Measurements from ENCODE around the gene RHOV. TPM values are rescaled to one million over a fixed set of nuclear protein-coding genes. Genes with fewer than 3 reads are reported as not detected.

Gene RHOV
- total RNA-seq, 1 experiment from 2014 or later = 4.2 TPM

DNA sequence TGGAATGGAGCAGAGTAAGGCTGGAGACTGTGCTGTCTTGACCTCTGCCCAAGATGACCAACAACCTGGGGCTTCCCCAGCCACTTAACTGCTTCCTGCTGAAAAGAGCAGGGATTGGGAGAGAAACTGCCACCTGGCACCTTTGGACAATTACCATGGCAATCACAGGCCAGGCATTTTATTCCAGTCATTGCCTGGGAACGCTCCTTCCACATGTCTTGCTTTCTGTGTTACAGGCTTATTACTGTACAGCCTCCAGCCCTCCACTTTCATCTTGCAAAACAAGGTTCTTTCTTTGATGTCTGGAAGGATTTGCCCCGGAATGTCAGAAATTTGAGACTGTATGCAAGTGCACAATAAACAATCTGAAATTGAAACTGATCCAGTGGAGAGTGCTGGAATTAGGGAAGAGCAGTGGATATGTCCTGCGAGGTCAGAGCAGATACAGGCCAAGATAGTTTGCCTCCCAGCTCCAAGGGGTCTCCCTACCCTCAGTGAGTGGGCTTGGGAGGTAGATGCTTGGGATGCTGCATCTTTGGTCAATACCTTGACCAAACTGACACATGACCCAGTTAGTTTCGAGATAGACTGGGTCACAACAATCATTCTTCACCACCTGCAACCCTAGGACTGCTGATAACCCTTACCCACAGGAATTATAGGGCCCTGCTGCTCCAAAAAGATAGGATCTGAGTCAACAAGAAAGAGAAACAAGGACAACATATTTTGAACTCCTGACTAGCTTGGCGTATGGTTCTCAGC lies 48.2 kb downstream of the RHOV start:
- Histone ChIP-seq H3K36me3 (ENCODE audit: control insufficient read depth, insufficient read depth, low read length) (no peaks in the 10 kb centered on the region), H3K4me3 (ENCODE audit: low read depth in 2 of 2, low read length in 2 of 2) (no peak overlapping the region), H3K27me3 (ENCODE audit: control insufficient read depth, insufficient read depth, low read length) (no peaks in the 10 kb centered on the region), H3K27ac (ENCODE audit: low read length) (peak overlapping the region; percentile 53), H3K4me1 (ENCODE audit: control insufficient read depth, insufficient read depth, low read length) (peaks cover 29% of the 10 kb centered on the region), H3K9me3 (ENCODE audit: control insufficient read depth, insufficient read depth, low read depth, low read length) (no peaks in the 10 kb centered on the region)
- POLR2A ChIA-PET = no interaction called here
- intact Hi-C loops (cut with micrococcal nuclease; ENCODE audit: unreplicated experiment) = no loop called here
- CTCF ChIA-PET = no interaction called here
- TF ChIP-seq TCF7L2 (IDR thresholded peaks at IDR 0.05; ENCODE audit: low read depth, low read length) = peak; percentile 94
- TF ChIP-seq REST (IDR thresholded peaks at IDR 0.05; ENCODE audit: insufficient read depth in 1 of 2, low read depth in 2 of 2, low read length in 1 of 2) = no peak
- TF ChIP-seq POLR2AphosphoS5 (IDR thresholded peaks at IDR 0.05; ENCODE audit: low read depth, low read length) = no peak
- in situ Hi-C loops (cut with HindIII; ENCODE audit: low pct_unique_long_range_greater_than_20kb, low sequenced_read_pairs) = no loop called here
- DNase-seq (ENCODE audit: low read depth, low spot score) (no peak), ATAC-seq (peak; percentile 72)
- BruUV-seq (replicated peaks) = no TSS peak

- CTCF ChIA-PET = interaction anchor here (0.7 kb wide), 1 partner anchor 15 kb away, joined by 6 read pairs; no protein-coding TSS in a partner anchor
- DNase-seq (ENCODE audit: low read depth, low spot score) (peak; percentile 24), ATAC-seq (peak; percentile 82)
- in situ Hi-C loops (cut with HindIII; ENCODE audit: low pct_unique_long_range_greater_than_20kb, low sequenced_read_pairs) (no loop called here), intact Hi-C loops (cut with micrococcal nuclease; ENCODE audit: unreplicated experiment) (no loop called here)
- POLR2A ChIA-PET = no interaction called here
- Histone ChIP-seq H3K4me3 (ENCODE audit: low read depth in 2 of 2, low read length in 2 of 2) (no peak overlapping the region), H3K27me3 (ENCODE audit: control insufficient read depth, insufficient read depth, low read length) (no peaks in the 10 kb centered on the region), H3K4me1 (ENCODE audit: control insufficient read depth, insufficient read depth, low read length) (peaks cover 26% of the 10 kb centered on the region), H3K36me3 (ENCODE audit: control insufficient read depth, insufficient read depth, low read length) (no peaks in the 10 kb centered on the region), H3K27ac (ENCODE audit: low read length) (peak overlapping the region; percentile 50), H3K9me3 (ENCODE audit: control insufficient read depth, insufficient read depth, low read depth, low read length) (no peaks in the 10 kb centered on the region)
- BruUV-seq (replicated peaks) = no TSS peak
- no peak for TF ChIP-seq SIN3A (IDR thresholded peaks at IDR 0.05; ENCODE audit: borderline replicate concordance, insufficient read depth, low read depth, low read length)
Observed at GRCh38 chr15:40823572-40824343, 50.3 kb downstream of the RHOV start.

Other genes starting within 250 kb of the RHOV start
- gene RAD51, start 179.1 kb downstream of the RHOV start, total RNA-seq (2021; ENCODE audit: unreplicated experiment) = 30.3 TPM
- 33.2 TPM for gene RMDN3, start 119.0 kb downstream of the RHOV start, total RNA-seq (2021; ENCODE audit: unreplicated experiment)
- gene GCHFR, start 110.2 kb downstream of the RHOV start, total RNA-seq (2021; ENCODE audit: unreplicated experiment) = 37.2 TPM
- 0.33 TPM for gene C15orf62, start 104.3 kb downstream of the RHOV start, total RNA-seq (2021; ENCODE audit: unreplicated experiment)
- gene ZFYVE19, start 67.1 kb downstream of the RHOV start, total RNA-seq (2021; ENCODE audit: unreplicated experiment) = 39.5 TPM
- 39.3 TPM for gene DNAJC17, start 66.8 kb downstream of the RHOV start, total RNA-seq (2021; ENCODE audit: unreplicated experiment)
- 0.64 TPM for gene PPP1R14D, start 45.5 kb downstream of the RHOV start, total RNA-seq (2021; ENCODE audit: unreplicated experiment)
- 32.7 TPM for gene SPINT1, start 30.2 kb downstream of the RHOV start, total RNA-seq (2021; ENCODE audit: unreplicated experiment)
- gene VPS18, start 20.2 kb upstream of the RHOV start, total RNA-seq (2021; ENCODE audit: unreplicated experiment) = 46.7 TPM
- gene DLL4, start 55.1 kb upstream of the RHOV start, total RNA-seq (2021; ENCODE audit: unreplicated experiment) = 0.31 TPM
- gene CHAC1, start 79.2 kb upstream of the RHOV start, total RNA-seq (2021; ENCODE audit: unreplicated experiment) = 15.5 TPM
- 26.2 TPM for gene INO80, start 242.0 kb upstream of the RHOV start, total RNA-seq (2021; ENCODE audit: unreplicated experiment)